IMR-90 (cell line): Measurements from ENCODE around the gene OSER1.

Experiments used
- BHLHE40 ChIP-seq: fragments of 150-350 bp; IDR thresholded peaks from 2 replicates; pipeline ENCODE4 v1.6.1; 2016; ENCODE audit warnings: mild to moderate bottlenecking, low read depth, low read length
- CEBPB ChIP-seq: IDR thresholded peaks from 2 replicates; pipeline ENCODE4 v1.6.1; 2012; ENCODE audit warnings: low read depth, low read length, improper control_type of control experiment
- MAFK ChIP-seq: IDR thresholded peaks from 2 replicates; pipeline ENCODE4 v1.6.1; 2012; ENCODE audit warnings: low read depth, low read length, improper control_type of control experiment
- MAZ ChIP-seq: IDR thresholded peaks from 2 replicates; pipeline ENCODE4 v1.6.1; 2012; ENCODE audit warnings: low read depth, mild to moderate bottlenecking, low read length, improper control_type of control experiment, moderate library complexity, borderline replicate concordance
- MXI1 ChIP-seq: IDR thresholded peaks from 2 replicates; pipeline ENCODE4 v1.6.1; 2012; ENCODE audit warnings: low read depth, mild to moderate bottlenecking, low read length, moderate library complexity, borderline replicate concordance
- NFE2L2 ChIP-seq: fragments of 150-350 bp; IDR thresholded peaks from 2 replicates; pipeline ENCODE4 v1.6.1; 2016; ENCODE audit warnings: low read depth, mild to moderate bottlenecking, low read length
- POLR2A ChIP-seq: IDR thresholded peaks from 2 replicates; pipeline ENCODE4 v1.6.1; 2012; ENCODE audit warnings: mild to moderate bottlenecking, low read depth, low read length
- RAD21 ChIP-seq: IDR thresholded peaks from 2 replicates; pipeline ENCODE4 v1.6.1; 2012; ENCODE audit warnings: low read length, improper control_type of control experiment
- RCOR1 ChIP-seq: IDR thresholded peaks from 2 replicates; pipeline ENCODE4 v1.6.1; 2012; ENCODE audit warnings: mild to moderate bottlenecking, low read length, improper control_type of control experiment; ENCODE audit not compliant: insufficient replicate concordance
- RFX5 ChIP-seq: IDR thresholded peaks from 2 replicates; pipeline ENCODE4 v1.8.0; 2012; ENCODE audit warnings: low read depth, mild to moderate bottlenecking, low read length, moderate library complexity
- SMC3 ChIP-seq: fragments of 150-350 bp; IDR thresholded peaks from 2 replicates; pipeline ENCODE4 v1.6.1; 2016; ENCODE audit warnings: low read depth, mild to moderate bottlenecking, antibody characterized with exemption, low read length, moderate library complexity
- TF ChIP-seq, protein P1 (sequence below): conservative IDR thresholded peaks from 2 replicates; pipeline ENCODE4 v1.5.1; 2012; ENCODE audit warnings: mild to moderate bottlenecking, low read depth, low read length, improper control_type of control experiment
- TF ChIP-seq, protein P2 (sequence below): fragments of 150-350 bp; IDR thresholded peaks from 2 replicates; pipeline ENCODE4 v1.6.1; 2017; ENCODE audit warnings: mild to moderate bottlenecking, antibody characterized with exemption, low read length, low read depth

DNA sequence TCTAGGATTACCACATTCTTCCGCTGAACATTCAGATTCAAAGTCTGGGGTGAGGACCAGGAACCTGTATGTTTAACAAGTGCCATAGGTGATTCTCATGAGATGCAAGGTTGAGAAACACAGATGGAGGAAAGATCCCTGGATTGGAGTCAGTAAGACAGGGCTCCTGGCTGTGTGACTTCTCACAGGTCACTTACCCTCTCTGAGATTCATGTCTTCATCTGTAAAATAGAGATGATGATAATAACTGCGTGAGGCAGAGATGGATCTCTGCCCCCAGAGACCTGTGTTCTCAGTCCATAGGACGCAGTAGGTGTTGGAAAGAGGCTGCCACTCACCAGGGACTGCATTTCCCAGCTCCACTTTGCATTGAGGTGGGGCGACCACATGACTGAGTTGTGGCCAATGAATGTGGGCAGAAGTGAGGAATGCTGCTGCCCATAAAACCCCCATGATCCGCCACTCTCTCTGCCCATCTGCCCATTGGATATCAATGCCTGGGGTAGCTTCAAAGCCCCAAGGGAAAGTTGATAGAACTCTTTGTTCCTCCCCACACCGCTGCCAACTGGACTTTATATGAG is 23.0 kb upstream of the OSER1 start:
- TF ChIP-seq POLR2A (no peak), SMC3 (no peak), NFE2L2 (no peak), MXI1 (no peak), MAFK (no peak), RCOR1 (no peak), RAD21 (no peak), CEBPB (no peak), RFX5 (no peak), BHLHE40 (no peak), MAZ (no peak)
- TF ChIP-seq, protein P1, sequence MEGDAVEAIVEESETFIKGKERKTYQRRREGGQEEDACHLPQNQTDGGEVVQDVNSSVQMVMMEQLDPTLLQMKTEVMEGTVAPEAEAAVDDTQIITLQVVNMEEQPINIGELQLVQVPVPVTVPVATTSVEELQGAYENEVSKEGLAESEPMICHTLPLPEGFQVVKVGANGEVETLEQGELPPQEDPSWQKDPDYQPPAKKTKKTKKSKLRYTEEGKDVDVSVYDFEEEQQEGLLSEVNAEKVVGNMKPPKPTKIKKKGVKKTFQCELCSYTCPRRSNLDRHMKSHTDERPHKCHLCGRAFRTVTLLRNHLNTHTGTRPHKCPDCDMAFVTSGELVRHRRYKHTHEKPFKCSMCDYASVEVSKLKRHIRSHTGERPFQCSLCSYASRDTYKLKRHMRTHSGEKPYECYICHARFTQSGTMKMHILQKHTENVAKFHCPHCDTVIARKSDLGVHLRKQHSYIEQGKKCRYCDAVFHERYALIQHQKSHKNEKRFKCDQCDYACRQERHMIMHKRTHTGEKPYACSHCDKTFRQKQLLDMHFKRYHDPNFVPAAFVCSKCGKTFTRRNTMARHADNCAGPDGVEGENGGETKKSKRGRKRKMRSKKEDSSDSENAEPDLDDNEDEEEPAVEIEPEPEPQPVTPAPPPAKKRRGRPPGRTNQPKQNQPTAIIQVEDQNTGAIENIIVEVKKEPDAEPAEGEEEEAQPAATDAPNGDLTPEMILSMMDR: no peak
- TF ChIP-seq, protein P2, sequence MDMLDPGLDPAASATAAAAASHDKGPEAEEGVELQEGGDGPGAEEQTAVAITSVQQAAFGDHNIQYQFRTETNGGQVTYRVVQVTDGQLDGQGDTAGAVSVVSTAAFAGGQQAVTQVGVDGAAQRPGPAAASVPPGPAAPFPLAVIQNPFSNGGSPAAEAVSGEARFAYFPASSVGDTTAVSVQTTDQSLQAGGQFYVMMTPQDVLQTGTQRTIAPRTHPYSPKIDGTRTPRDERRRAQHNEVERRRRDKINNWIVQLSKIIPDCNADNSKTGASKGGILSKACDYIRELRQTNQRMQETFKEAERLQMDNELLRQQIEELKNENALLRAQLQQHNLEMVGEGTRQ: no peak
